Adipocyte (in vitro differentiated cells): ENCODE results near the gene RPS6KL1.
A peak's percentile ranks its signal among the peaks of the same experiment; 100 is the strongest.

Experiments used
- DNase-seq: peaks from one replicate; pipeline ENCODE4 v3.0.0-alpha.2; 2015; ENCODE audit warnings: low read depth
- H3K27me3 ChIP-seq: replicated peaks from 2 replicates; pipeline ENCODE4 v1.7.0; 2013; ENCODE audit warnings: mild to moderate bottlenecking, low read length, moderate library complexity; ENCODE audit not compliant: control insufficient read depth, insufficient read depth
- H3K36me3 ChIP-seq: 2 replicates; pipeline ENCODE4 v1.7.0; 2013; ENCODE audit warnings: low read length, mild to moderate bottlenecking, moderate library complexity; ENCODE audit not compliant: control insufficient read depth, insufficient read depth, severe bottlenecking
- H3K4me1 ChIP-seq: 2 replicates; pipeline ENCODE4 v1.7.0; 2013; ENCODE audit warnings: mild to moderate bottlenecking, low read length, moderate library complexity; ENCODE audit not compliant: control insufficient read depth, insufficient read depth
- H3K4me3 ChIP-seq: 2 replicates; pipeline ENCODE4 v1.7.0; 2013; ENCODE audit warnings: mild to moderate bottlenecking, low read length, moderate library complexity
- H3K9ac ChIP-seq: 2 replicates; pipeline ENCODE4 v1.7.0; 2013; ENCODE audit warnings: mild to moderate bottlenecking, low read length, moderate library complexity
- H3K9me3 ChIP-seq: 2 replicates; pipeline ENCODE4 v1.7.0; 2013; ENCODE audit warnings: mild to moderate bottlenecking, low read length, moderate library complexity; ENCODE audit not compliant: control insufficient read depth

Gene RPS6KL1

GRCh38 chr14:74950795-74951442, 27.9 kb upstream of the RPS6KL1 start:
- Histone ChIP-seq H3K4me3 (no peak overlapping the region), H3K9ac (no peak overlapping the region), H3K4me1 (peaks cover 6% of the 10 kb centered on the region), H3K9me3 (no peaks in the 10 kb centered on the region), H3K36me3 (no peaks in the 10 kb centered on the region), H3K27me3 (no peaks in the 10 kb centered on the region)
- no peak for DNase-seq

GRCh38 chr14:74949859-74950573, 27.0 kb upstream of the RPS6KL1 start:
- Histone ChIP-seq H3K4me1 (peaks cover 6% of the 10 kb centered on the region), H3K4me3 (no peak overlapping the region), H3K27me3 (no peaks in the 10 kb centered on the region), H3K9ac (no peak overlapping the region), H3K9me3 (no peaks in the 10 kb centered on the region), H3K36me3 (no peaks in the 10 kb centered on the region)
- no peak for DNase-seq

GRCh38 chr14:74949191-74949601, 26.1 kb upstream of the RPS6KL1 start:
- Histone ChIP-seq H3K27me3 (no peaks in the 10 kb centered on the region), H3K4me3 (no peak overlapping the region), H3K4me1 (peaks cover under 1% of the 10 kb centered on the region), H3K9me3 (no peaks in the 10 kb centered on the region), H3K9ac (no peak overlapping the region), H3K36me3 (no peaks in the 10 kb centered on the region)
- DNase-seq: no peak

DNA sequence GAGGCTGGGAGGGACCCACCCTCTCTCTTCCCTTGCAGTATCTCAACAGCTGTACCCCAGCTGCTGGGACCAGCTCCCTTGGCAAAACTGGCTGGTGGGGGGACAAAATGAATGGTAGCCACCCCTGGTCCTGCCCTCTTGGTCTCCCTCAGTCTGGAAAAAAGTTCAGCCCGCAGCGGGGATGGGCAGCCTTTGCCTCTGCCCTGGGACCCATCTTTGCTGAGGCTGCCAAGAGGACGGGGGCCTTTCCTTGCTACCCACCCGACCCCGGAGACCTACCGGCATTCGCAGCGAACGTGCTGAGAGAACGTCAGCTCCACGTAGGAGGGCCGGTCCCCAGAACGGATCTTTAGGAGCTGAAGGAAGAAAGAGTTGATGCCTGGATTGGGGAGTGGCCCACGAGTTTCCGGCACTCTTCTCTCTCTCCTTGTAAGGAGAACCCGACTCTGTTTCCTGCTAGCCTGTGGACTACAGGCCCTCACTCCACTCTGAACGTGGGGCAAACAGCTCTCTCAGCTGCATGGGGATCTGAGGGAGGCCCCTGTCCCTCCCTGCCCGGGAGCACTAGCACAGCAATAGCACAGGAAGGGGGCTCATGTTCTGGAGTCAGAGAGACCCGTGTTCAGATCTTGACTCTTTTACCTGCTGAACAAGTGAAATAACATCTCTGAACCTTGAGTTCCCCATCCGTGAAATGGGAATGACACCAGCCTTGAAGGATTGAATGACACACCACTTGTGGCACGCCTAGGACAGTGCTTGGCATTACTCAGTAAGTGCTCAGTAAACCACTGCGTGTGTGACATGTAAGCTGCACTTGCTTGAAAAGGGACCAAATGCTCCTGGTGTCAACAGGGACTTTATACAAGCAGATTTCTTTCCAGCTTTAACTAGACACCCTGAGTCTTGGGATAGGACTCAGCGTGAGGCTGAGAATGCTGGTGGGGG, 25.4 kb upstream of the RPS6KL1 start:
- Histone ChIP-seq H3K9ac (no peak overlapping the region), H3K36me3 (no peaks in the 10 kb centered on the region), H3K4me3 (no peak overlapping the region), H3K4me1 (no peaks in the 10 kb centered on the region), H3K27me3 (no peaks in the 10 kb centered on the region), H3K9me3 (no peaks in the 10 kb centered on the region)
- no peak for DNase-seq

DNA sequence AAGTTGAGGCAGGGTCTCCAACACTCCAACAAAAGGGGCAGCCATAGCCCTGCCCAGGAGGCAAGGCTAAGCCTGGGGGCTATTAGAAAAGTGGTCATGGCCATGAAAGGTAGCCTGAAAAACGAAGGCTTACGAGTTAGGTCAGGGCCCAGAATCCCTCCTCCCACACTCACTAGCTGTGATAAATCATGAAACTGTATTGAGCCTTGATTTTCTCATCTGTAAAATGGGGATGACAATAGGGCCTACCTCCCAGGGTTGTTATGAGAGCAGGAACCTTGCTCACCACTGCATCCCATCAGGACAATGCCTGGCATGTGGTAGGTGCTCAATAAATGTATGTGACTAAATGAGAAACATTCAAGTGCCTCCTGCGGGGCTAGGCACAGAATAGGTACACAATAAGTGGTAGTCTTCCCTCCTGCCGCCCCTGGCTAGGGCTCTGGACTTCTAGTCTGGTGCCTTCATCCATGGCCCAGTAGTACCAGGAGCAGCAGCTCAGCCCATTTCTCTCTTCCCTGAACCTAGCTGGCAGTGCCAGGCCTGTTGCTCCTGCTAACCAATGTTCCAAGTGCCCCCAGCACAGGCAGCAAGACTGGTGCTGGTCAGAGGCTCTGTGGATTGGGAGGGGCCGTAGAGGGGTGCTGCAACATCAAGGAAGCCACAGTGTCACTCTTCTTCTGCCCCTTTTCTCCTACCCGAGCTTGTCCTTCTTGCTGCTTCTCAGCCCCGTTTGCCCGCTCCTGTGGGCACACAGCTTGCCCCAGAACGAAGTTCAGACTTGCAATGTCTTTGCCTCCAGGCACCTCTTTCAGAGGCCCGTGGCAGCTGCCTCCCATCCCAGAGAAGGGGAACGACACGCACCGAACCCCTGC, 24.5 kb upstream of the RPS6KL1 start:
- no peak for DNase-seq
- Histone ChIP-seq H3K4me3 (no peak overlapping the region), H3K9ac (no peak overlapping the region), H3K27me3 (no peaks in the 10 kb centered on the region), H3K4me1 (no peaks in the 10 kb centered on the region), H3K9me3 (no peaks in the 10 kb centered on the region), H3K36me3 (no peaks in the 10 kb centered on the region)

DNA sequence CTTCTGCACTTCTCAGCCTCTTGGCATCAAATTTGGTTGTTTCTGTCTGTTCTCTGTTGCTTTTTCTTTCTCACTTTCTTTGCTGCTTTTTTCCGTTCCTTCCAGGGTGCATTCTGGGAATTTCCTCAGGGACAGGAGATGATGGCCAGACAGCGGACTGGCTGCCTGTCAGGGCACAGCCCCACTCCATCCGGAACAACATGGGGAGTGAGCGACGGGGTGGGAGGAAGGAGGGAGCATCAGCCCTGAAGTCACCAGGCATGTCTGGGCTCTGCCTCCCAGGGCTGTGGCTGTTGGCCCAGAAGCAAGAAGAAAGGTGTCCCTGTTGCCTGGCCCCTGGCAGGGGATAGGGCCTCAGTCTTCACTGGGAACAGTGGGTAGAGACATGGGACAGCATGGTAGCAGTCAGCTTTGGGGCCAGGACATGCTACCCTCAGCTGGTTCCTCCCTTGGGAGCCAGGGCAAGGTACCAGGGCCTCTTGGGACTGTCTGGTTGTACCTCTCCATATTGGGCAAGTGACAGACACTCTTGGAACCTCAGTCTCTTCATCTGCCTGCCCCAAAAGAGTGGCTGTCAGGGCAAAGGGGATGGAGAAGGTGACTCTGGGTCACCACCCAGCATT, 23.7 kb upstream of the RPS6KL1 start:
- Histone ChIP-seq H3K9ac (peak overlapping the region; percentile 1), H3K36me3 (no peaks in the 10 kb centered on the region), H3K27me3 (no peaks in the 10 kb centered on the region), H3K4me3 (no peak overlapping the region), H3K9me3 (no peaks in the 10 kb centered on the region), H3K4me1 (peaks cover 6% of the 10 kb centered on the region)
- DNase-seq: no peak

DNA sequence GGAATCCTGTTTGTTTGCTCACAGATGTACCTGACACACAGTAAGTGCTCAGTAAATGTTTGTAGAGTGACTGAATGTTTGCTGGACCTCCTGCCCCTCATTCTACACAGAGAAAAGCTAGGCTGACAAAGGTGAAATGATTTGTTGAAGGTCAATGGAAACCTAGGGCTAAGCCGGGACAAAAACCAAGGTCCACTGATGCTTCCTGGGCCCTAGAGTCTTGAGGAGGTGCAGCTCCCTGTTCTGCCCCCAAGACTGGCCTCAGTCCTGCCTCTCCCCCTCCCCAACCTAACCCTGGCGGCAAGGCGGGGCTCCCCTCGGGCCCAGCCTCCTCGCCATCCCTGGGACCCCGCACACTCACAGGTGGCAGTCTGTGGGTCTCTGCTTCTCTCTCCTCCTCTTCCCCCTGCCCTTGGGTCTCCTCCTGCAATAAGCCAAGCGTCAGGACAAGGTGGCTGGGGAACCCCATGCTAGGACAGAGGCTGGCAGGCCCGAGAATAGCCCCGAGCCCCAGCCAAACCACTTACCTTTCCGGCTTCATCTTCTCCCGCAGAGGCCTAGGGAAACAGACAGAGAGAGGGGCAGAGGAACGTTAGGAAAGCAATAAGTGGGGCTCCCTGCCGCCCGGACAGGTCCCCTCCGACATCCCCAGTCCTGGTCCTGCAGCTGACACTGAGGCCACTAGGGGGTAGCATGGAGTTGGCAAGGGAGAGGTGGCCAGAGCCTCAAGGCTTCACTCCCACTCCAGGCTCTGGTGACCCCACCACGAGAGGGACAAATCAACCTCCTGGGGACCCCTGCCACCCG, 23.0 kb upstream of the RPS6KL1 start:
- Histone ChIP-seq H3K9me3 (no peaks in the 10 kb centered on the region), H3K27me3 (no peaks in the 10 kb centered on the region), H3K4me1 (peaks cover 13% of the 10 kb centered on the region), H3K36me3 (no peaks in the 10 kb centered on the region), H3K4me3 (no peak overlapping the region), H3K9ac (peak overlapping the region; percentile 1)
- peak; percentile 90 for DNase-seq

- Histone ChIP-seq H3K9me3 (no peaks in the 10 kb centered on the region), H3K36me3 (no peaks in the 10 kb centered on the region), H3K4me1 (peaks cover 18% of the 10 kb centered on the region), H3K27me3 (no peaks in the 10 kb centered on the region), H3K4me3 (no peak overlapping the region), H3K9ac (no peak overlapping the region)
- peak; percentile 54 for DNase-seq
These were observed 22.3 kb upstream of the RPS6KL1 start for GRCh38 chr14:74945261-74945851.

DNA sequence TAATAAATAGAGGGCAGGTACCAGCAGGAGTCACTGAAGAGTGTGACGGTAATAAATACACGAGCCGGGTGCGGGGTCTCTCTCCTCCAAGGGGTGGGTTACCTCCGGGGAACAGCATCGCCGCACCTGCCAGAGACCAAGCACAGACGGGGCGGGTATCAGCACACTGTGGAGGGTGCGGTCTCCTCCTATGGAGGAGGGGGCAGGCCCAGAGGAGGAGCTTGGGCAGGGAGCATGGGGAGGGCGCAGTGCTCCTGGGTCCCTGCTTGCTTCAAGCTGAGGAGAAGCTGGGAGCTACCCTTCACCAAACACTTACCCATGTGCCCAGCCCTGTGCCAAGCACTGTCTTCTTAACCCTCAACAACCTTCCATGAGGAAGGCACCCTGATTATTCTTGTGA, 19.5 kb upstream of the RPS6KL1 start:
- H3K9me3 ChIP-seq: no peaks in the 10 kb centered on the region
- H3K36me3 ChIP-seq: no peaks in the 10 kb centered on the region
- no peaks in the 10 kb centered on the region for H3K27me3 ChIP-seq
- H3K9ac ChIP-seq: no peak overlapping the region
- no peak overlapping the region for H3K4me3 ChIP-seq
- H3K4me1 ChIP-seq: peaks cover 33% of the 10 kb centered on the region
- DNase-seq: no peak
